Mesodermal cell (in vitro differentiated cells): ENCODE measurements around the gene IL32.

Source experiments
- H3K27ac ChIP-seq: 2 replicates; pipeline ENCODE4 v1.7.0; 2013; ENCODE audit warnings: mild to moderate bottlenecking, low read depth, low read length, moderate library complexity; ENCODE audit not compliant: severe bottlenecking
- H3K36me3 ChIP-seq: 2 replicates; pipeline ENCODE4 v1.7.1; 2013; ENCODE audit warnings: mild to moderate bottlenecking, low read length, moderate library complexity; ENCODE audit not compliant: control insufficient read depth, insufficient read depth
- H3K4me1 ChIP-seq: one replicate; pipeline ENCODE4 v1.7.1; 2013; ENCODE audit warnings: mild to moderate bottlenecking, low read length; ENCODE audit not compliant: insufficient read depth, control insufficient read depth, poor library complexity, severe bottlenecking
- H3K4me3 ChIP-seq: 2 replicates; pipeline ENCODE4 v1.7.0; 2013; ENCODE audit warnings: low read length, control low read depth, mild to moderate bottlenecking; ENCODE audit not compliant: insufficient read depth, poor library complexity, severe bottlenecking; ENCODE audit errors: extremely low read depth
- H3K9me3 ChIP-seq: 2 replicates; pipeline ENCODE4 v1.7.1; 2013; ENCODE audit warnings: mild to moderate bottlenecking, low read length, moderate library complexity; ENCODE audit not compliant: control insufficient read depth
- WGBS, 2 experiments: methylation state at CpG; one replicate each; pipeline ENCODE4 v1.1.5; 2013; ENCODE audit warnings: missing lambda C conversion rate in 2 of 2; ENCODE audit not compliant: insufficient coverage in 2 of 2; 5-methylcytosine and 5-hydroxymethylcytosine counted together

IL32 gene

GRCh38 chr16:3029491-3030221, 35.8 kb upstream of the IL32 start:
- WGBS, 2 experiments, result 88 to 89% methylated on average over 57 to 59 of the region's 59 CpGs
- no peak overlapping the region for H3K27ac ChIP-seq
- H3K4me1 ChIP-seq, result peaks cover 8% of the 10 kb centered on the region
- peaks cover 20% of the 10 kb centered on the region for H3K36me3 ChIP-seq
- H3K4me3 ChIP-seq, result no peak overlapping the region
- H3K9me3 ChIP-seq, result no peaks in the 10 kb centered on the region

- no peak overlapping the region for H3K4me3 ChIP-seq
- peaks cover 8% of the 10 kb centered on the region for H3K4me1 ChIP-seq
- H3K9me3 ChIP-seq, result no peaks in the 10 kb centered on the region
- H3K27ac ChIP-seq, result no peak overlapping the region
- WGBS, 2 experiments, result 89 to 93% methylated on average over 23 to 31 of the region's 33 CpGs
- H3K36me3 ChIP-seq, result peaks cover 18% of the 10 kb centered on the region
Measured at GRCh38 chr16:3030222-3031212, 34.9 kb upstream of the IL32 start.

GRCh38 chr16:3032624-3033023, 32.8 kb upstream of the IL32 start:
- Histone ChIP-seq H3K4me1 (peaks cover 7% of the 10 kb centered on the region), H3K4me3 (no peak overlapping the region), H3K36me3 (no peaks in the 10 kb centered on the region), H3K27ac (no peak overlapping the region), H3K9me3 (no peaks in the 10 kb centered on the region)
- WGBS, 2 experiments, result 68% methylated on average over 6 to 7 of the region's 7 CpGs

- Histone ChIP-seq H3K9me3 (no peaks in the 10 kb centered on the region), H3K4me3 (no peak overlapping the region), H3K27ac (no peak overlapping the region), H3K36me3 (no peaks in the 10 kb centered on the region), H3K4me1 (no peaks in the 10 kb centered on the region)
- 62 to 74% methylated on average over 8 to 19 of the region's 19 CpGs for WGBS, 2 experiments
Measured at GRCh38 chr16:3035289-3035971, 30.0 kb upstream of the IL32 start.

- Histone ChIP-seq H3K27ac (no peak overlapping the region), H3K4me1 (no peaks in the 10 kb centered on the region), H3K9me3 (no peaks in the 10 kb centered on the region), H3K4me3 (no peak overlapping the region), H3K36me3 (no peaks in the 10 kb centered on the region)
- WGBS, 2 experiments, result 8 to 13% methylated on average over 20 to 25 of the region's 40 CpGs
Measured at GRCh38 chr16:3035972-3036725, 29.3 kb upstream of the IL32 start.

GRCh38 chr16:3036726-3037315, 28.6 kb upstream of the IL32 start, which contains the start of gene BICDL2:
Gene BICDL2, minus strand, starts transcription at chr16:3036944. Its CDS starts 1,448 bp downstream, at chr16:3035496.
- H3K4me3 ChIP-seq, result no peak within 1 kb of the TSS
- WGBS, 2 experiments, result 8 to 12% methylated on average over 28 to 31 of the region's 44 CpGs
- H3K4me1 ChIP-seq, result no peaks in the 10 kb centered on the region
- no peaks in the 10 kb centered on the region for H3K9me3 ChIP-seq
- H3K36me3 ChIP-seq, result no peaks in the 10 kb centered on the region
- H3K27ac ChIP-seq, result no peak within 1 kb of the TSS

GRCh38 chr16:3038256-3038655, 27.2 kb upstream of the IL32 start:
- WGBS, 2 experiments, result 63 to 70% methylated on average over 9 to 11 of the region's 11 CpGs
- H3K9me3 ChIP-seq, result no peaks in the 10 kb centered on the region
- H3K4me3 ChIP-seq, result no peak overlapping the region
- H3K27ac ChIP-seq, result no peak overlapping the region
- no peaks in the 10 kb centered on the region for H3K36me3 ChIP-seq
- no peaks in the 10 kb centered on the region for H3K4me1 ChIP-seq

- WGBS, 2 experiments, result 83 to 87% methylated on average over 4 to 5 of the region's 5 CpGs
- H3K27ac ChIP-seq, result no peak overlapping the region
- no peaks in the 10 kb centered on the region for H3K9me3 ChIP-seq
- H3K4me3 ChIP-seq, result no peak overlapping the region
- H3K4me1 ChIP-seq, result no peaks in the 10 kb centered on the region
- no peaks in the 10 kb centered on the region for H3K36me3 ChIP-seq
Measured at GRCh38 chr16:3038896-3039295, 26.5 kb upstream of the IL32 start.

- H3K4me3 ChIP-seq, result no peak overlapping the region
- no peaks in the 10 kb centered on the region for H3K9me3 ChIP-seq
- no peaks in the 10 kb centered on the region for H3K36me3 ChIP-seq
- no peaks in the 10 kb centered on the region for H3K4me1 ChIP-seq
- WGBS, 2 experiments, result 100% methylated on average over 1 of the region's 3 CpGs; no CpG with 5 or more reads in 1 of the 2 experiments
- no peak overlapping the region for H3K27ac ChIP-seq
Measured at GRCh38 chr16:3042376-3042775, 23.1 kb upstream of the IL32 start.
